GM21367 (cell line): ENCODE results near the gene C17orf114.

Experiments used
- ATAC-seq: cut with Tn5 transposase; IDR thresholded peaks from one replicate; pipeline ENCODE4 v1.9.1; 2021; ENCODE audit not compliant: unreplicated experiment

The C17orf114 gene

DNA sequence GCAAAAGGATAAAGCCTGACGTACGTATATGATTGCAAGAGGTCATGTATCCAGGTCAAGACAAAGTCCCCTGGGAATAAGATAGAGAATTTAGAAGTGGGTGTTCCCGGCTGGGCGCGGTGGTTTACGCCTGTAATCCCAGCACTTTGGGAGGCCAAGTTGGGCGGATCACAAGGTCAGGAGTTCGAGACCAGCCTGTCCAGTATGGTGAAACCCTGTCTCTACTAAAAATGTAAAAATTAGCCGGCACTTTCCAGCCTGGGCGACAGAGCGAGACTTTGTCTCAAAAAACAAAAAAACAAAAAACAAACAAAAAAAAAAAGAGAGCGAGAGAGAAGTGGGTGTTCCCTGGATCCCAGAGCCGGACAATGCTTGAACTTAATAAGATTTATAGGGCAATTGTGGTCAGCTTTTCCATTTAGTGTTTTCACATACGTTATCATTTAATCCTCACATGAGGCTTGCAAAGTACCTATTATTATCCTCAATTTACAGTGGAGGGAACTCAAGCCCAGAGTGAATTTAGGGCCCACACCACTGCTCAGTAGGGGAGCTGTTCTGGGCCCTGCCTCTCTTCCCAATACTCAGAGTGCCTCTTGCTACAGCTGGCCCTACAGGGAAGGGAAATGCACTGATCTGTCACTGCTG, 13.8 kb downstream of the C17orf114 start:
- ATAC-seq, result no peak

- no peak for ATAC-seq
Observed at GRCh38 chr17:4786516-4786915, 15.6 kb downstream of the C17orf114 start.

DNA sequence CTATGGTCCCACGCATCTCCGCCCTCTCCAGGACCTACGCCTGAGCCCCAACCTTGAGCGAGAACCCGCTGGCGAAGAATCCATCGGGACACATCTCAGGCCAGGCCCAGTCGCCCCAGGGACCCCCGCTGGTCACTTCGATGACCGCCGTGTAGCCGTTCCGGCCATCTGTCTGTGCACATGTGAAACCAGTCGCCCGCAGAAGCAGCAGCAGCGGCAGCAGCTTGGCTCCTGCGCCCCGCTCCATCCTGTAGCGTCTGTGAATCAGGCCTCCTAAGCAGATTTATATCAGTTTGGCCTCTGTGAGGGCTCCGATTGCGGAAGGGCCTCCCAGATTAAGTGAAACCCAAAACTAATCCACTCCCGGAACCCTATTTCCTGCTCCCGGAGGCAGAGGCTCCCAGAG, 16.0 kb downstream of the C17orf114 start, which contains the start of gene VMO1:
TSS of gene VMO1 (minus strand) at position 259 of the 406 bp plus-strand sequence. CDS start at position 247, 12 bp downstream.
- no peak for ATAC-seq

DNA sequence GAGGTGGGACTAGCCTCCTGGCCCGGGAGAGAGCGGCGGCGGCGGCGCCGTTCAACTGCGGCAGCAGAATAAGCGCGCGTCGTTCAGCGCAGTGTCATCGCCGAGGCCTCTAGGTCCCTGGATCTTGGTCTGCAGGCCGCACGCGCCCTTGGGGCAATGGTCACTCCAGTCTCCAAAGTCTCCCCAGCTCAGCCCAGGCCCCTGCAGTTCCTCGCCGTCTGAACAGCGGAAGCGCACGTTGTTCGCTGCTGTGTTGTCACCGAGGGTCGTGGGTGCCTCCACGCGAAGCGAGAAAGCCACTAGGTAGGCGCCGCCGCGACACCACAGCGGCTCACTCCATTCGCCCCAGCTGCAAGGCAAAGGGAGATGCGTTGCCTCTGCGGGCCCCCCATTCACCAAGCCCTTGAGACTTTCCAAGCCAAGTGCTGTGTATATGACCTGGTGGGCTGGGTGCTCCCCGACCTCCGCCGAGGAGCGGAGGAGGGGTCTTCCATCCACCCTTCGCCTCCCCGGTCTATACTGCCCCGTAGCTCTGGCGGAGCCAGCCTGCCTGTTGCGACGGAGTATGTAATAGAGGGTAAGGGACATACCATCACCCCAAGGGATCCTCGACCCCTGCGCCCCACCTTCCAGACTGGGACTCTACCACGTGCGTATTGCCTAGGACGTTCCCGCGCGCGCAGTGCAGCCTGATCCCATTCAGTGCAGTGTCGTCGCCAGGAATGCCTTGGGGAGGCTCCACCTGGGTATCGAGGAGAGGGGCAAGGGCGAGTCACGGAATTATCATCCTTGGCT, 16.6 kb downstream of the C17orf114 start:
- no peak for ATAC-seq

DNA sequence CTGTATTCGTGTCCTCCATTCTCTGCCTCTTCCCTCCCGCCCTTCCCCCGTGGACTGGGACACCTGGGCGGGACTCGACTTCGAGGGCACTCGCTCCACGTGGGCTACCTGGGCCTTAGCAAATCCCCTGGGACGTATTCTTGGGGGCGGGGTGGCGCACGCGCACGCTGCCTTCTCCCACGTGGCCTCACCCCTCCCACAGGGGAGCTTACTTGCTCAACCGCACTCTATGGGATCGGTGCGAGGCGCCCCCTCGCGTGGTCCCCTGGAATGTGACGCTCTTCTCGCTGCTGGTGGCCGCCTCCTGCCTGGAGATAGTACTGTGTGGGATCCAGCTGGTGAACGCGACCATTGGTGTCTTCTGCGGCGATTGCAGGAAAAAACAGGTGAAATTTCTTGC, 19.5 kb downstream of the C17orf114 start:
- ATAC-seq, result no peak

DNA sequence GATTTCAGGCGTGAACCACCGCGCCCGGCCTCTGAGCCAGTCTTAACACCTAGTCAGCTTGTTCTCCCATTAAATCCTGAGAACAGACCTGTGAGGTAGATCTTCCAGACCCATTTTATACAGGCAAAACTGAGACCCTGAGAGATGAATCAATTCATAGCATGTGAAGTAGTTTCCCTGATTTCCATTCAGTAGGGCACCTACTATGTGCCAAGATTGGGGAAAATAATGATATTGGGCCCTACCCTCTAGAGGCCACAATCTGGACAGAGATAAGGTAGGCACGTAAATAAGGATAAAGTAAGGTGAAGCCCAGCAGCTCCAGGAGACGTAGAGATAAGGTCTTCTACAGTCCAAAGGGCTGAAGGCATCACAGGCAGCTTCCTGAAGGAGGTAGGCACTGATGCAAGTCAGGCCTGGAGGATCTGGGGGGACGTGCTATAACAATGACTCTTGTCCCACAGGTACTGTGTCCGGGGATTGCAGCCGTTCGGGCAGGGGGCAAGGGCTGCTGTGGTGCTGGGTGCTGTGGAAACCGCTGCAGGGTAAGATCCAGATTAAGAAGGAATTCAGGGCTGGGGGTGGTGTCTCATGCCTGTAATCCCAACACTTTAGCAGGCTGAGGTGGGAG, 21.7 kb downstream of the C17orf114 start:
- ATAC-seq, result no peak

- ATAC-seq, result no peak
Observed at GRCh38 chr17:4777969-4778760, 24.0 kb downstream of the C17orf114 start.

GRCh38 chr17:4772235-4772613, 29.9 kb downstream of the C17orf114 start:
- no peak for ATAC-seq

GRCh38 chr17:4771519-4772234, 30.5 kb downstream of the C17orf114 start, which contains the start of gene TM4SF5:
TSS of gene TM4SF5 (plus strand) at chr17:4771886. CDS start at chr17:4771923, 37 bp downstream.
- ATAC-seq, result no peak

DNA sequence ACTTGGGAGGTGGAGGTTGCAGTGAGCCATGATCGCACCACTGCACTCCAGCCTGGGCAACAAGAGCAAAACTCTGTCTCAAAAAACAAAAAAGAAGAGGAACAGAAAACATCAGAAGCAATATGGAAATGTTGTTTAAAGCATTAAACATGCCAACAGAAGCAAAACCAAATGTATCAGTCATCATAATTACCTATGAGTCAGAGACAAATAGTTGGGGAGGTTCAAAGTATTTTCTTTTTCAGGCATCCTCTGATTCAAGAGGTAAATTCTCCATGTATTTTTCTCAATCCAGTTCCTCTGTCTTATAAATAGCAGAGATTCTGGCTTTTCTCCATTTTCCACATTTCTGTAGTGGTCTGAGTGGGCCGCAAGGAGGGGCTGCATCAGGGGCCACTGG, 32.5 kb downstream of the C17orf114 start:
- ATAC-seq, result no peak

DNA sequence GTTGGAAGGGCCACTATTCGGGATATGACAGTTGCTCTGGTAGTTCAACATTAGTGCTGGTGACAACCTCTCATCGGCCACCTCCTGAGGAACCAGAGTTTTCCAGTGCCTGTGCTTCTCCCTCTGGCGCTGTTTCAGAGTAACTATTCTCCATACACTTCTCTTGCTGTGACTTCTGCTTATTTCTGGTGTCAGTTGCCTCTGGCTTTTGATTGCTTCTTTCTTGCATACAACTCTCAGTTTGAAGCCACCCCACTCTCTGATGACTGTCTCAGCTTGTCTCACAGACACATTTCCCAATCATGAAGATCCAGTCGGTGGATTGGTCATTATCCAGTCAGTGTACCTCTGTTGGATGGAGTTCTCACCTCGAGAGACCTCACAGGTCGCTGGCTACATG, 33.8 kb downstream of the C17orf114 start:
- ATAC-seq, result no peak

GRCh38 chr17:4766723-4767122, 35.4 kb downstream of the C17orf114 start:
- no peak for ATAC-seq

DNA sequence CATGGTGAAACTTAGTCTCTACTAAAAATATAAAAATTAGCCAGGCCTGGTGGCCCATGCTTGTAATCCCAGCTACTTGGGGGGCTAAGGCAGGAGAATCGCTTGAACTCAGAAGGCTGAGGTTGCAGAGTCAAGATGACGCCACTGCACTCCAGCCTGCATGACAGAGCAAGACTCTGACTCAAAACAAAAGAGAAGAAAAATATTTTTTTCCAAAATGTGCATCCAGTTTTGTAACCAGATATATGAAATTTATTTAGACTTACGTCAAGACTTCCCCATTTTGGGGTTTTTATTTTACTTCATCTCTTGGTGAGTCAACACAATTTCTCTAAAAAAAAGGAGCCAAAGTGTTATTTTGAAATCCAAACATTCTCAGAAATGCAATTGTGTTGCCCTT, 35.9 kb downstream of the C17orf114 start:
- ATAC-seq, result no peak

DNA sequence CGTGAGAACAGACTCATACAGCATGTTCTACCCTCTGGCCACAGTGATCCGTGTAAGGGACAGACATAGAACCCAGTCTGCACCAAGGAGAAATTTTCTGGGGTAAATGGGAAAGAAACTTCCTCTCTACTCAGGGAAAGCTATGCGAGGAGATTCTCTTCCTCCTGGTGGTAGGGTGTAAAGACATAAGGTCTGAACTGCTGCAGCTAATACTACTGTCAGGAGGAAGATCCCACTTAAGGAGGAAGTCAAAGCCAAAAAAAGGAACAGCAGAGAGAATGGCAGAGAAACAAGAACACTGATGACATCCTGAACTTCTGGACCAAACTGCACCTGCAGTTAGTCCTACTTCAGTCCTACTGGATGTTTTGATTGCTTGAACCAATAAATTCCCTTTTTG, 37.5 kb downstream of the C17orf114 start:
- ATAC-seq, result no peak

DNA sequence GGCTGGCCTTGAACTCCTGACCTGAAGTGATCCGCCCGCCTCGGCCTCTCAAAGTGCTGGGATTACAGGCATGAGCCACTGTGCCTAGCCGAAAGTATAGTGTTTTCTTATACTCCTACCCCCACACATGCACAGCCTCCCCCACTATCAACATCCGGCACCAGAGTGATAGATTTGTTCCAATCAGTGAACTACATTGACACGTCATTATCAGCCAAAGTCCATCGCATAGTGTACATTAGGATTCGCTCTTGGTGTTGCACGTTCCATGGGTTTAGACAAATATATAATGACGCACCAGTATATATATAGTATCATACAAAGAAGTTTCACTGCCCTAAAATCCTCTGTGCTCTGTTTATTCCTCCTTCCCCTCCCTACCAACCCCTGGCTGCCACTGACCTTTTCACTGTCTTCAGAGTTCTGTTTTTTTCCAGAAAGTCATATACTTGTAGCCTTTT, 42.3 kb downstream of the C17orf114 start:
- ATAC-seq, result no peak

DNA sequence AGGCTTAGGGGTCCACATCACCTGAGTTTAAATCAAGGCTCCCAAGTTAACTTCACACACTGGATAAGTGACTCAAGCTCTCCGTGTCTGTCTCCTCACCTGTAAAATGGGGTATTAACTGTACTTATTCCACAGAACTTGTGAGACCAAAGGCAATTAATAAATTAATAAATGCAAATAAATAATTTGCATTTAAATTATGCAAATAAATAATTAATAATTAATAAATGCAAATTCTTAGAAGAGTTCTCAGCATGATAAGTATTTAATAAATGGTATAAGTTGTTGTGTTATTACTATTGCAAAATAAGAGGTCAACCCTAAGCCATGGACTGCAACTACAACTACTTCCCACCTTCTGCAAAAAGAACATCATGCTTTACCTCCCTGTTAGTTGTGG, 48.7 kb downstream of the C17orf114 start:
- ATAC-seq, result no peak

DNA sequence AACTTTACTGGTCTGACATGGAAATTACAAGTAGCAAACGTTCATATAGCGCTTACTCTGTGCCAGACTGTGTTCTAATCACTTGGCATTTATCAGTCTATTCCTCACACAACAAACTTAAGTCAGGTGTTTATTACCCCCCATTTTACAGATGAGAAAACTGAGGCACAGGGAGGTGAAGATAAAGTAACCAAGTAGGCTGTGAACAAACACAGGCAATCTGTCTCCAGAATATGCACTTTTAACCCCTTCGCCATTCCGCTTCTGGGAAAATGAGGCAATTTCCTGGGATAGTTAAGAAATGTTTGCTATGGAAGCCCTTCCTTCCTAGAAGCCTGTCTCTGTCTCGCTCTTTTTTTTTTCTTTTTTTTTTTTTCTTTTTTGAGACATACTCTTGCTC, 50.2 kb downstream of the C17orf114 start:
- ATAC-seq, result no peak
